GM18499 (cell line): Measurements from ENCODE around the gene CCDC138.

ENCODE experiments used
- ATAC-seq: cut with Tn5 transposase; IDR thresholded peaks from one replicate; pipeline ENCODE4 v1.9.1; 2021; ENCODE audit warnings: moderate number of reproducible peaks; ENCODE audit not compliant: insufficient read depth, unreplicated experiment

CCDC138 gene

DNA sequence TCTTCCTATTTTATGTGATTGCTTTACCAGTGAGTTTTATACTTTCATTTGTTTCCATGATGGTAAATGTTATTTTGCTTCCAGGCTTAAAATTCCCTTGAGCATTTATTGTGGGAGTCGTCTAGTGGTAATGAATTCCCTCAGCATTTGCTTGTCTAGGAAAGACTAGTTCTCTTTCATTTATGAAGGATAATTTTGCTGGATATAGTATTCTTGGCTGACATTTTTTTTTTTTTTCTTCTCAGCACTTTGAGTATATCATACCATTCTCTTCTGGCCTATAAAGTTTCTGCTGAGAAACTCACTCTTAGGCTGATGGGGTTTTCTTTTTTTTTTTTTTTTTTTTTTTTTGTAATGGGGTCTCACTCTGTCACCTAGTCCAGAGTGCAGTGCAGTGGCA, 103.3 kb downstream of the CCDC138 start:
- ATAC-seq, result no peak

DNA sequence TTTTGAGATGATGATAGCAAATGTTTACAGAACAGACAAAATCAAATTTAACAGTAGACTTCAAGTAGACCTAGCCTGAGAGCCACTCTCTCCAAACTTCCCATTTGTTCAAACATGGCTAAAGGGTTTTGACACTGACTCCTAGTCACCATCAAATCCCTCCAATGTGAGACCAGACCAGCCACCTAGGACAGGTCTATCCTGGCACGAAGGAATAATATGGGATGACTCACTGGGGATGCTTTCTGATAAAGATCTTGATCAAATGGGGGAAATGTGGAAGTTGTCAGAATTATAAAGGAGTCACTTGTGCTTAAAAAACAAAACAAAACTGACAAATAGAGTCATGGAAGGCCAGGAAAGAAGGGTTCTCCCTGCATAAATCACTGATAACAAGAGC, 106.7 kb downstream of the CCDC138 start:
- ATAC-seq, result no peak

DNA sequence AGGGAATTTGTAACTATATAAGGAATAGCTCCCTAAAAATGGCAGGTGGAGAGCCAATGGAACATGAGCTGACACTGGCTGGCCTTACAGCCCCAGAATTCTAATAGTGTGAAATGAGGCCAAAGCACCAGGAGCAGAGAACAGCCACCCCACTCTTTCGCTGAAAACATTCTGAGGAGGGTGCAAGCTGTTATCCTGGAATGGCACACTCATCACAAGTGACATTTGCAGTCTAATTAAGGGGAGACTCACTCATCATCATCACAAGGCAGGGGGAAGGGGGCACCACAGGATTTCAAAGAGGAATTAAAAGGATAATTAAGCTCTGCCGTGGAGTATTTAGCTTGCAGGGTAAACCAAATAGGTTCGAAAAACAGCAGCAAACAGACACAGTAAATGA, 108.2 kb downstream of the CCDC138 start:
- no peak for ATAC-seq

DNA sequence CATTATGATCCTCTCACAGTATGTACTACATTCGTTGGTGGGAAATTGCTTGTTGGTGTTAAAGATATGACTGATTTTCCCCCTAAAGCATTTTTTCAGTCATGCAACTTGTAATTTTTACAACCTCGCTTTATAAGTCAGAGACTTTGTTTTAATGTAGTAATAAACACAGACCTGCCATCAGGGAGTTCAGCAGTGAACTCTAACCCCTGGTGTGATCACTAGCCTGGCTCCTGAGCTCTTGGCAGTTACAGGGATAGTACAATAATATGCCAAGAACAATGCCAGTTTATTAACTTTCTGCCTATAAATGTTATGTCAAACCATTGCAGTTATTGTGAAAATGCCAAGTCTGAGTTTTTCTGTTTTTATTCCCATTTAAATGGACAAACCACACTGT, 108.6 kb downstream of the CCDC138 start:
- no peak for ATAC-seq

DNA sequence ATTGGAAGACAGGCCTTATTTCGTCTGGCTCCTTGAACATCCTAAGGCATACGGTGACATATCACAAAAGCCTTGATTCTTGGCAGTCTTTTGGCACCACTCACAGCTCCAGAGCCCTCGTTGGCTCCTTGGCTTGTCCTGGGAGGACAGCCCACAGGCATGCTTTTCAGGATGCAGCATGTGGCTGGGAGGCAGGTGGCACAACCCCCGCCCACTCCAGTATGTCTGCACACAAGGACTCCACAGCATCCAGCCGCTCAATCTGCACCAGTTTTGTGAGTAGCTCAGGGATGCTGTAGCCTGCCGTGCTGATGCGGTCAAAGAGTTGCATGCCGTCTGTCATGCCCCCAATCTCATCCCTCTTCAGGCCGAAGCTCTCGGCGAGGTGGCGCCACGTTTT, 110.2 kb downstream of the CCDC138 start:
- no peak for ATAC-seq

DNA sequence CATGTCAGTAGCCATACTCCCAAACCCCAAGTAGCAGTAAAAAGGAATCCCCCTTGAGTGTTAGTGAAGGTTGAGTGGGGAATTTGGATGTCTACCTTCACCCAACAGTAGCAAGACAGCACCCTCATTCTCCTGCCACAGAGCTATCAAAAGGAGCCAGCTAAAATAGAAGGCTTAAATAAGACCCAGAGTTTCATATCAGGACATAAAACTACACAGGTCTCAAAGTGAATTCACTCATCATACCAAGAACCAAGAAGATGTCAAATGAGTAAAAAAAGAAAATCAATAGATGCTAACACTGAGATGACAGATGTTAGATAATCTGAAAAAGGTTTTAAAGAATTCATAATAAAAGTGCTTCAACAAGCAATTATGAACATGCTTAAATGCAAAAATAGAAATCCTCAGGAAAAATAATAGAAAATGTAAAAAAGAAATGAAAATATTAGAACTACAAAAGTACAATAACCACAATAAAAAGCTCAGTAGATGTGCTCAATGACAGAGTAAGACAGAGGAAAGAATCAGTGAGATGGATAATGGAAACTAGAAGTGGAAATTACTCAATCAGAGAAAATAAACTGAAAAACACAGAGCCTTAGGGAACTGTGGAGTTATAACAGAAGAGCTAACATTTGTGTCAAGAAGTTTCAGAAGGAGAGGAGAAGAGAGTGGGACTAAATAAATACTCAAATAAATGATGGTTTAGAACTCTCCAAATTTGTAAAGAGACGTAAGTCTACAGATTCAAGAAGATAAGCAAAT, 111.9 kb downstream of the CCDC138 start:
- no peak for ATAC-seq

DNA sequence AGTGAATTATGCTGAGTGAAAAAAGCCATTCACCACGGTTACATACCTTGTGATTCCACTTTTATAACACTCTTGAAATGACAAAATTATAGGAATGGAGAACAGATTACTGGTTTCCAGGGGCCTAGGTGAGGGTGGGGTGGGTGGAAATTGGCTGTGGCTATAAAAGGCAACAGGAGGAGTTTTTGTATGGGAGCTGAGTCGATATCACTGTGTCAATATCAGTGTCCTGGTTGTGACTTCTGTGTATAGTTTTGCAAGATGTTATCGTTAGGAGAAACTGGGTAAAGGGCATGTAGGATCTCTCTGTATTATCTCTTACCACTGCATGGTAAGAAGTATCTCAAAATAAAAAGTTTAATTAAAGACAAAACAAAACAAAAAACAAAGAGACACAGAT, 118.1 kb downstream of the CCDC138 start:
- no peak for ATAC-seq

DNA sequence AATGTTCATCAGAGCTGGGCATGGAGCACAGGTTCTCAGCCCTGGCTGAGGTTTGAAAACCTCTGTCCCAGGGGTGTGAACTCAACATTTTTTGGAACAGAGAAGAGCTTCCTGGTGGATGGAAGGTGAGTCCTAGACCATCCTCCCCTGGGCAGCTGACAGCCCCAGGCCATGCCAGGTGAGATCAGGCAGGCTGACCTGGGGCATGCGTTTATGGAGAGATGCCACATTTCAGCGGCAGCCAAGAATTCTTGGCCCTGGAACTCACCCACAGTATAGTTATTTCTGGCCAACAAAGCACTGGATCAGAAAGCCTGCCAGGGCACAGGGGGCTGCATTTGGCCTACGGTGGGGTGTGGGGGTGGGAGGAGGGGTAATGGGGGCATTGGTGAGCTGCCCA, 118.6 kb downstream of the CCDC138 start:
- no peak for ATAC-seq

DNA sequence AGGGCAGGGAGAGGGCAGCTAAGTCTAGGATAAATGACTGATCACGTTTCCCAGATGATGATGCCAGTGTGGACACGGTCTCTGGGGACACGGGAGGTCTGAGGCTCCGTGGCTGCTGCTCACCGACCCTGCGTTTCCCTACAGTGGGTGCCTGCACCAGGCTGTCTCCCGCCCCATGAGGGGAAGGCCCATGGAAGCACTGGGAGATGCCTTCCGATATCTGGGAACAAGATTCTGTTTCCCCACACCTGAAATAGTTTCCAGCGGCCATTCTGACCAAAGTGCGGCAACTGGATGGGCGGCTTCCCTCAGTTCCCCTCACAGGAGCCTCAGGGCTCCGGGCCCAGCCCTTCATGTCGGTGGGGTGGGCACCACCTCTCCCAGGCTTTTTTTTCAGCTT, 119.3 kb downstream of the CCDC138 start:
- no peak for ATAC-seq

DNA sequence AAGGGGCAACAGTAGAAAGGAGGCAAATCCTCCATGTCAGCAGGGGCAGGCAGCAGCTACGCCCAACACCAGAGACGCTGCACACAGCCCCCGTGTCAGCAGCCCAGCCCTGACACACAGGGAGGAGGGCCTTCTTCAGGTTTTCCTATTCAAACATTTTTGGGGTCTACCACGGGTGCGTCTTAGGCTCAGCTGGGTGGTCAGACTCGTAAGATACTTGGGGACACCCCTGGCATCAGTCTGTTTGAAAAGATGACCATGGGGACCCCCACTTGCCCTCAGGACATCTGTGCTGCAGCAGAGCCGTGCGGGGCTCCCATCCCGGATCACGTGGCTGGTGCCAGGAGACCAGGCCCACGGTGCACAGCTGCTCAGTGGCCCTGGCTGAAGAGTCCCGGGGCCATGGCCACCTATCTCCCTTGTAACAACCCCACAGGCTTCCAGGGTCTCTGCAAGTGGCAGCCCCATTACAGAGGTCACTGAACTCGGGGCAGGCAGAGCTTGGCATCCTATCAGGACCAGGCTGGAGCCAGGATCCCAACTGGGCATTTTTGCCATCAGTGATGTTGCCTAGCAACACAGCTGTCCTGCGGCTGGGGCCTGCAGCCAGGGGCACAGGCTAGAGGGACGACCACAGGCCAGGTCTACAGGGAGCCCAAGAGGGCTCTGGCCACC, 120.0 kb downstream of the CCDC138 start:
- no peak for ATAC-seq

DNA sequence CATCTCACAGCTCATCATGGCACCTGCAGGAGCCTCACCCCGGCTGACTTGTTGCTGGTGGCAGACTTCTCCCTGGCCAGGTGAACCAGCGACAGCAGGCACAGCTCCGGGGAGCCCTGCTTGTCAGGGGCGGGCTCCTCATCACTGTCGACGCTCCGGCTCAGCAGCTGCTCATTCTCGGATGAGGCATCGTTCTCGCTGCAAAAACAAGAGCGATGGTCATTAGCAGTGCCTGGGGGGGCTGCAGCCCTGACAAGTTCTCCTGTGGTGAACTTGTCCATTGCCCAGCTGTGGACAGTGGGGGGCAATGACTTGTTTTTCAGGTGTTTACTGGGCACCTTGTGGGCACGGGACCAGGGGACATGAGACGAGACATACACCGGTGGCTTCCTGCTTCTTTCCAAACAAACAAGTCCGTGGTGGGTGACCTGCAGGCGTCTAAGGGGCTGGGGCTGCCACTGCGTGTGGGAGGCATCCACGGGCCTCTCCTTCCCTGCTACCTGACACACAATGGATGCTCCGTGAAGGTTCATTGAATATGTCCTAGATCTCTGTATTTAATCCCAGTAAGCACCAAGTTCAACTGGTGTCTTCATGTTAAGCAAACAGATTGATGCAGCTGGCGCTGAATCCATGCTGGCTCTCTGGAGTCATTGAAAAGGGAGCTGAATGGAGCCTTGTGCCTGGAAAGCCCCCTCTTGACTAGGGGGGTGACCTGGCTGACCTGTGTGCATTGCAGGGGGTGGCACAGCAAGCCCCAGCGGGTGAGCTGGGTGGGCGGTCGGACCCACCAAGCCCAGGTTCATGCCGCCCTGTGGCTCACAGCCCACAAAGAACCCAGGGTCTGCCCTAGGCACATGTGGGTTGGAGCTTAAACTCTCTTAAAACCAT, 121.5 kb downstream of the CCDC138 start:
- ATAC-seq, result no peak

DNA sequence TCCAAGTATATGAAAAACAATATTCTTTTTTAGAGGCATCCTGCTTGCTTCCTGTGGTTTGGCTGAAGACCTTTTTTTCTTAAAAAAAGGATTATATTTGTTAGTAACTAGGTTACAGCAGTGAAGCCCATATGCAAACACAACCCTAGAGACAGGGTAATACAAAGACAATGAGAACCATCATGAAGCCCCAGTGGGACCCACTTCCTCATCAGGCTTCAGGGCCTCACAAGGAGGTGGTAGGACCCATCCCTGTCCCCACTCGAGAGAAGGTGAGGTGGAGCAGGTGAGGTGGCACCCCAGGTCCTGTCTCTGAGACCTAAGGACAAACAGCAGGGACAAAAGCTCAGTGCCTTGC, 122.1 kb downstream of the CCDC138 start:
- ATAC-seq, result no peak

DNA sequence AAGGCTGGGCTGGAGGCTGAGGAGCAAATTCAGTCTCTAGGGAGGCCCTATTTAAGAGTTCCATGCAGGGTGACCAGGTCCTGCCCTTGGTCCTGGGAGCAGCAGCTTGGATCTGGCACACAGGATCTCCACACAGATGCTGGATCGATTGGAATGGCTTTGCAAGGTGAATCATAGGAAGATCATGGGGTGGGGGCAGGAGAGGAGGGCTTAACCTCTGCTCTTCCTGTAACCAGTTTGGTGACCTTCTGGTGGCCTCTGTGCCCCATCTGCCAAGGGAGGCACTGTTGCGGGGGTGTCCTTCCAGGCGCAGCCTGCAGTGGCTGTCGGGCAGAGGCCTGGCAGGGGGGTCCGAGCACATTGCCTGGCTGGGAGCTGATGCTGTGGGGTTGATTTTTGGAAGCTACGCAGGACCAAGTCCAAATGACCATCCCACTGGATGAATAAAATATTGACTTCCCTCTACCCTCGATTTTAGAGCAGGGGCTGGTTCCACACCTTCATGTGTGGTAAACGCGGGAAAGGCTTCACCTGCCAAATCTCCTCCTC, 122.8 kb downstream of the CCDC138 start:
- ATAC-seq, result no peak

DNA sequence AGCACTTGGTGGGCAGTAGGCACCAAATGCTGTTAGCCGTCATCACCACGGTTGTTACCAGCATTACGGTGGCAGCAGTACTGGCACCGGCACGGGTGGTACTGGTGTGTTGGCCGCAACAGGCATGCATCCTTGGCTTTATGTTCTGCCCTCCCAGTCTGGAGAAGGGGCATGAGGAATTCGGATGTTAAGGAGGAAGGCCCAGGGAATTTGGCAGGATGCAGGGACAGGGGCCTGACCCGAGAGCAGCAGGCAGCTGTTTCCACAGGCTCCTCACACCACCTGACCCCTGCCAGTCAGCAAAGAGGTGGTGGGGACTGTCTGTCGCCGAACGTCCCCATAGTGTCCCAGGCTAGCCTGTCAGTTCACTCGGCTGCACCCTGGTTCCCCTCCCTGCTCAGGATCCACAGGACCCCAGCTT, 123.5 kb downstream of the CCDC138 start:
- ATAC-seq, result no peak

DNA sequence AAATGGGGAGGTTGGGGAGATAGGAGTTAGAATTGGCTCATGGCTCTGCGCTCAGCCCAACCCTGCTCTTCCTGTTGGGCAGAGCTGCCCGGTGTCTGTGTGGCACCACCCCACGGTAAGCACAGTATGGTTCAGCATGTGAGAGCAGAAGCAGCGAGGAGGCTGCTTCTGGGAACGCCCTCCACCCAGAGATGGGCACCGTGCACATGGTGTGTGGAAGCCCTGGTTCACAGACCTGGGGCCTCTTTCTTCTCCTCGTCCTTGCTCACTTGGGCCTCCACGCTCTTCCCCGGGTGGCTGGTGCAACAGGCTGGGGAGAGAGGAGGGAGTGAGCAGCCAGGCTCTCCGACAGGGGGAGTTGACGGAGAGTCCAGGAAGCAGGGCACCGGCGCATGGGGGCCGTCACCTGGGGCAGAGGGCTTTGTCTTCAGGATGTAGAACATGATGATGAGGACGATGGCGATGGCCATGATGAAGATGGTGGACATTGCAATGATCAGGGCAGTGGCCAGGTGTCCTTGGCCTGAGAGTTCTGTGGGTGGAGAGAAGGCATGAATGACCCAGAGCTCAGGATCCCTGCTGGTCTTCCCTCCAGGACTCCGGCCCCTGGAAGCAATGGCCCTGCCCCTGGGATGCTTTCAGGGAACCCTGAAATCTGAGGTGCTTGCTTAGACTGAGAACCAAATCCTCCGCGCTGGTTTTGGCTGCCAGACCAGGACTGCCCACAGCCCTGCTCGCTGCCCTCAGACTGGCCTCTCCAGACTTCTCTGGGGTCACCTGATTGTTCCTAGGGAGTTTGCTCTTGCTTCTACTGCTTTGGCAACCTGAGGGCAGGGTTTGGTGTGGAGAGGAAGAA, 124.2 kb downstream of the CCDC138 start:
- no peak for ATAC-seq

DNA sequence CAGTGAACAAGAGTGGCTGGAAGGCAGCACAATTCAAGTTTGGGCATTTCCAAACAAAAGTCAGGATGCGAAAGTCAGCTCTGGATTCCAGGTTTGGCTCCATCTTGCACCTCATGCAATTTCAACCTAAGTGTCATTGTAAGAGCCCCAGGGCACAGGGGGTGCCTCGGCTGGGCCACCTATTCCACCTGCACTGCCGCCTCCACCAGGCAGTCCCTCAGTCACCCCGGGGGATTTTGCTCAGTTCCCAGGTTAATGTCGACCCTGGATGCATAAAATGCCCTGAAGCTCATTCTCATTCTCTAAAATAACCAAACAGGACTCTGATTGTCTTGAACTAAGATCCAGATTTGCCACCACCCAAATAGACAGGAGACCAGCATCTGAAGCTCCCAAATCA, 124.8 kb downstream of the CCDC138 start:
- no peak for ATAC-seq

DNA sequence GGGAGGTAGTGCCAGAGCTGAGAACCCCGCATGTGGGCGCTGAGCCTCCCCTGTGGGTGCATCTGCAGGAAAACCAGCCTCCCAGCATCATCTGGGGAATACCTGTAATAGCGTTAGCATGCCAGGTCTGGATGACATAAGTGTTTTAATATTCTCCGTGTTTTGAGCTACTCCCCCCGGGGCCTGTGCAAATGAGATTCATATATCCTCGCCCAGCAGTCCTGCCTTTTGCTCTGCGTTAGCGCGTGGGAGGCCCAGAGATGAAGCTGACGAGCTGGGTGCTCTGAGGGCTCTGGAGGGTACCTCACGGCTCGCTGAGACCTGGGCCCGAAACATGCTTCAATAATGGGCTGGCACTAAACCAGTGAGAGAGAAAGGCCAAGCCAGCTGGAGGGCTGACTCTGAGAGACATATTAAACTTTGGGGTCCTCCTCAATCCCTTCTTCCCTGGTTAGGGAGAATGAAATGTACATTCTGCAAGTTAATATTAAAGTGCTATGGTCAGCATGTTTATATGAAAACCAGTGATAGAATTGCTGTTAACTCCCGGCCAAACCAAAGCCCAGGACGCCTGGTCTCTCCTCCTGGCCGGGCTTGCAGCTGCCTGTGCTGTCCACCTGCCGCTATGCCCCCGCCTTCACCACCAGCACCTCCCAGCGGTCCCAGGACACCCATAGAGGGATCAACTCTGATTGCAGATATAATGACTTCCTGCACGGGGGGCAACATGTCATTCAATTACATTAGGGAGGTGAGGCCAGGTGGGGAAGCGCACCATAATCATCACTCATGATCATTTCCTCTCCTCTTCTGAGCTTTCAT, 125.4 kb downstream of the CCDC138 start:
- no peak for ATAC-seq

DNA sequence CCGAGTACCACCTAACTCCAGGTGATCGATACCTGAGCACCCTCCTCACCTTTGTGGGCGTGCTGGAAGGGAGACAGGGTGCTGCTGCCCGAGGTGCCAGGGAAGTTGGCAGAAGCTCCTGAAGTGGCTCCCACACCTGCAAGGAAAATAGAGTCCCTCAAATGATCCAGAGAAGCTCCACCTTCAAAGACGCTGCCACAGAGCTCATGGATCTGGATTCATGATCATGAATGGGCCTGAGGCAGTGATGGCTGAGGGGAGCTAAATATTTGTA, 126.0 kb downstream of the CCDC138 start:
- no peak for ATAC-seq

DNA sequence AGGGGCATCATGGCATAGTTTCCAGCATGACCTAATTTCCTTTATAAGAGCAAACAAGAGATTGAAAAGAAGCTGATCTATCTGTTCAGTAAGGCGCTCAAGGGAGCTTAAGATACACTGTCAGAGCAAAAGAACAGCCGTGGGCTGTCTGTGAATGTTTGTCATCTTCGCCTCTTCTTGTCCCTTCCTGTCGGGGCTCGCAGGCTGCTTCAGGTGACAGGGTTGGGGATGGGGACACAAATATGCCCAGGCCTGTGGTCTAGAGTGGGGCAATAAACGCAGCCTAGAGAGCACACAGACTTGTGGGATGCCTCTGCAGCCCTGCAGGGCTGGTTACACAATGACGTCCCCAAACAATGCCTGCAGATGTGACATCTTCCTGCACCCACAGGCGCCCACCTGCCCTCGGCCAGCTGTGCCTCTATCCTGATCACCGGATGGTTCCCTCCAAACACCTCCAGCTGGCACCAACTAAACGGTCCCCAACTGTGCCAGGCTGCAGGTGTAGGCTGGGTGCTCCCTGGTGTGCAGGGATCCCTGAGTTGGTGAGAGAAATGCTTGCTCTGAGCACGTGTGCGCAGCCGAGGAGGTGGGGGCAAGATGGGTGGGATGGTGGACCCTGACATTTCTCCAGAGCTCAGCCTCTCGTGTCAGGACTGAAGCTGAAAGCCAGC, 129.7 kb downstream of the CCDC138 start:
- ATAC-seq, result no peak
